ENCODE measurements around the gene PTPRM. TPM values are rescaled to one million over a fixed set of nuclear protein-coding genes. Genes with fewer than 3 reads are reported as not detected.

Gene PTPRM
- total RNA-seq, result 6.8 and 11.5 TPM in 2 replicates

DNA sequence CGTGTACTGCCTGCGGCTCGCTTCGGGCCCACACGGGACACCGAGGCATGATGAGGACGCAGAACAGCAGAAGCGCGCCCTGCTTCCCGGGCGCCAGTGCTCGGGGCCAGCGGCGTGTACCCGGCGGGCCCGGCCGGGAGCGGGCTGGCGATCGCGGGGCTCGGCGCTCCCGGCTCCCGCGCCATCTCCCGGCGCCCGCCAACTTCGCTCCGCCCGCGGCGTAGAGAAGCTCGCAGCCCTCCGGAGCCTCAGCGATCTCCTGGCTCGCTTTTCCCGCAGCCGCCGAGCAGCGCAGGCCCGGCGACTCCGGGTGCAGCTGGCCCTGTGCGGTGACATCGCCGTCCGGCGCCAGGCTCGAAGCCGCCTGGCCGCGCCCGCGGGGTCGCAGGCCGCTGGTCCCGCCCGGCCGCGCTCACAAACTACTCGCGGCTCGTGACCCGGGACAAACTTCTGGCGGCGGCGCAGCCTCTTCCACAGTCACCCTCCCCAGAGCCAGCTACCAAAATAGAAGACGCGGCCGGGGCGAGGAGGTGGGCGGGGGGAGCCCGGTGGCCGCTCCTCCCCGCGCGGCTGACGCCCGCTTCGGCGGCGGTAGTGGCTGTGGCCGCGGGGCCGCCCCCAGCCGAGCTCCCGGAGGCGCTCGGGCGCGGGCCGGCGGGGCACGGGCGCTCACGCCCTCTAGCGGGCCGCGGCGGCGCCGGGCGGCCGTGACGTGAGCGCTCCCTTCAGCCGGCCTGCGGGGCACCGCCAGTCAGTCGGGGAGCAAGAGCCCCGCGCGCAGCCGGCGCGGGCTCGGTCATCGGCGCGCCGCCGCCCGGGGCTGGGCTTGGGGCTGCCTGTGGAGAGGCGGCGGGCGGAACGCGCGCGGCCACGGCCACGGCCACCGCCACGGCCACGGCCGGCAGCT lies at the start of gene PTPRM:
Gene PTPRM (plus strand): TSS at position 750 of the 907 bp plus-strand sequence. CDS start 503 bp downstream, outside the sequence.
- intact Hi-C loops (cut with micrococcal nuclease), result no loop called here
- Mint-ChIP-seq H3K9me3 (no peaks in the 10 kb centered on the region), H3K36me3 (ENCODE audit: low read depth) (no peaks in the 10 kb centered on the region), H3K4me1 (no peaks in the 10 kb centered on the region), H3K27me3 (peaks cover 51% of the 10 kb centered on the region), H3K4me3 (peak within 1 kb of the TSS; percentile 67), H3K27ac (no peak within 1 kb of the TSS)
- peak; percentile 86 for DNase-seq

DNA sequence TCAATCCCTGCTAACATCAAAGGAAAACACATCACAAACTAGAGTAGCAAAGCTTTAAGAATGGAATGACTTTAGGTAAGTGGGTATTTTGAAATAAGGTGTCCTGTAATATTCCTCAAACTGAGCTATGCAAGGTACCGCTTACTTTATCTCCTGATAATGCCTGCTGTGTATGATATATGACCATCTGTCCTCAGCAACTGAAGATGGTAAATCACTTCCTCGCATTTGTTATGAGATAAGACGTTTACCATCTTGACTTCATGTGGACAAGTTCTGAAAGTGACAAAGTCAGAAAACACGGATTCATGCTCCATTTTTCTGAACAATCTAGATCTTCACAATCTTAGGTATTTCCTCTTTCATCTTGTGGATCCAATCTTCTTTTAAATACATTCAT lies 49.3 kb upstream of the PTPRM start:
- no peaks in the 10 kb centered on the region for H3K4me1 Mint-ChIP-seq
- no peaks in the 10 kb centered on the region for H3K27me3 Mint-ChIP-seq
- H3K9me3 Mint-ChIP-seq, result no peaks in the 10 kb centered on the region
- no peak overlapping the region for H3K27ac Mint-ChIP-seq
- intact Hi-C loops (cut with micrococcal nuclease), result no loop called here
- H3K36me3 Mint-ChIP-seq (ENCODE audit: low read depth), result no peaks in the 10 kb centered on the region
- H3K4me3 Mint-ChIP-seq, result no peak overlapping the region
- no peak for DNase-seq

DNA sequence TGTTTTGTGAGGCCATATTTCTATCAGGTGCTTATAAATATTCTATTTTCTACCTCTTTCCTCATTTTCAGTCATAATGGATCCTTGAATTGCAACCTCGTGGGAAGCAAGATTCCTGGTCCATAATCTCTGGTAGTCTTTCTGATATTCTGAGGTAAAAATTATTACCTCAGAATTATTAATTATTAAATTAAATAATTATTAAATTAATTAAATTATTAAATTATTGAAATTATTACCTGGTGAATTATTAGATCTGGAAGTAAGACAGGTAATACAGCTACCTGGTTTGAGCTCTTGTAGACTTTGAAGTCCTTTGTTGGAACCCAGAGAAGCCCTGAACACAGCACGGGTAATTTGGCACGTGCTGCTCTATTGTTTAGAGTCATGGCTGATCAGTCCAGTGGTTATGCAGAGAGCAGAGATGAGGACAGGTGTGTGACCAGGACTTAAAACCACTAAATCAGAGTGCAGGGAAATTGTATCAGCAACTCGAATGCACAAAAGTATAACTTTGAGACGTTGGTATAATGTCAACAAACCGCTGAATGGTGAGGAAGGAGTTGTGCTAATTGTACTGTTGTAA lies 46.8 kb upstream of the PTPRM start:
- Mint-ChIP-seq H3K27ac (no peak overlapping the region), H3K27me3 (no peaks in the 10 kb centered on the region), H3K9me3 (no peaks in the 10 kb centered on the region), H3K36me3 (ENCODE audit: low read depth) (no peaks in the 10 kb centered on the region), H3K4me1 (no peaks in the 10 kb centered on the region), H3K4me3 (no peak overlapping the region)
- intact Hi-C loops (cut with micrococcal nuclease), result no loop called here
- DNase-seq, result no peak

DNA sequence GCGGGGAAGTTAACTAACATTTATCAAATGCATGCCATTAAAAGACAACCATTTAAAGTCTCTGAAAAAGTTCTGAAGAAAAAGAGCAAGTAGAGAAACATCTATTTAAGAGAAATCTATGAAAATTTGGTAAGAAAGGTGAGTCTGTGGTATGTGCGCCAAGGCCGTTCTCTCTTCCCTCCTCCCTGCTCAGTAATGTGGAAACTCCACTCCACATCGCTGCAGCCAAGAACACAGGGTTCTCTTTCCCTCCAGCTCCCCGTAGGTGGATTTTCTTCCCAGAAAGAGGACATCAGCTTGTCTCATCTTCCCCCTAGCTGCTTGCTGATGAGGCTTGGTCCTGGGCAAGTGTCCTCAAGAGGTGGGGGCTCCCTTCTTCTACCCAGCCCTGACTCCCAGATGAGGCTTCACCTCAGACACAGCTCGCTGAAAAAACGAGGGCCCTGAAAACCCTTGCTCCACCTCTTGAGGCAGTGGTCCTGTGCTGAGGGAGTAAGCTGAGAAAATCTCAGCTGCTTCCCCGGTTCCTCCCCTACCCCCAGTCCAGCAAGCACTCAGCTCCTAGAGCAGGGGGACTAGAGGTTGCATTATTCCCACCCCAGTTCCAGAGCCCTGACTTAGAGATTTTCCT lies 45.8 kb upstream of the PTPRM start:
- intact Hi-C loops (cut with micrococcal nuclease), result no loop called here
- Mint-ChIP-seq H3K9me3 (no peaks in the 10 kb centered on the region), H3K4me3 (no peak overlapping the region), H3K36me3 (ENCODE audit: low read depth) (no peaks in the 10 kb centered on the region), H3K27ac (no peak overlapping the region), H3K27me3 (no peaks in the 10 kb centered on the region), H3K4me1 (no peaks in the 10 kb centered on the region)
- no peak for DNase-seq

DNA sequence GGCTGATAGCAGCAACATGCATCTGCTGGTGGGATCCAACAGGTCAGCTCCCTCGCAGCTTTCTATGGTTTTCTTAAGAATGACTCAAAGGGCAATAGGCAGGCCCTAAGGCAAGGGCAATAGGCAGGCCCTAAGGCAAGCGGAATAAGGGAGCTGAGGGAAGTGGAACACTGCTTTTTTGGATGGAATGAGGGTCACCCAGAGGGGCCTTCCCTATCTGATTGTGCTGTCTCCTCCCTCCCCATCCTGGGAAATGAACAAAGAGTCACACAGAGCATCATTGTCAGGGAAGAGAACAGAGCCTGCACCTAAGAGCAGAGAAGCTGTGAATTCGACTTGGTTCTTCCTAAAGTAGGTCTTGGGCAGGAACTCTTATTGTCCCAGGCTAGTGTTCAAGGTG lies 43.3 kb upstream of the PTPRM start:
- no peak overlapping the region for H3K4me3 Mint-ChIP-seq
- no peak overlapping the region for H3K27ac Mint-ChIP-seq

DNA sequence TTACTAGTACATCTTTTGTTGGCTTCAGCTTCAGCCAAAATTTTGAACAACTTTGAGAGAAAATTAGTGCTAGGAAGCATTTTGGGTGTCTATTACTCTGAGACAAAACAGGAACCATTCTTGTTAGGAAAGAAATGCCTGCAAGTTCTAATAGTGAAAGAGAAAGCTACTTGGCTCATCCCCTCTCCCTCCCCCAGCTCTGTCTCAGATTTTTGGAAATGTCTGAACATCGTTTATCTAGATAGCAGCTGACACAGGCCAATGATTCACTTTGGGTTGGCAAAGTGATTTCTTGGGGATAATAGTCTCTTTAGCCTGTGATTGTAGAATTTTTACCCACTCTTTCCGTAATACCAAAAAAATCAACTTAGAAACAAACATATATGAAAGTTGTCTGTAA lies 42.3 kb upstream of the PTPRM start:
- intact Hi-C loops (cut with micrococcal nuclease), result no loop called here
- Mint-ChIP-seq H3K36me3 (ENCODE audit: low read depth) (no peaks in the 10 kb centered on the region), H3K9me3 (no peaks in the 10 kb centered on the region), H3K27ac (no peak overlapping the region), H3K4me1 (no peaks in the 10 kb centered on the region), H3K4me3 (no peak overlapping the region), H3K27me3 (no peaks in the 10 kb centered on the region)
- DNase-seq, result no peak

More for the DNA sequence above, 43.3 kb upstream of the PTPRM start:
- no peak for DNase-seq
- intact Hi-C loops (cut with micrococcal nuclease), result no loop called here
- Mint-ChIP-seq H3K4me1 (no peaks in the 10 kb centered on the region), H3K27me3 (no peaks in the 10 kb centered on the region), H3K36me3 (ENCODE audit: low read depth) (no peaks in the 10 kb centered on the region), H3K9me3 (no peaks in the 10 kb centered on the region)

DNA sequence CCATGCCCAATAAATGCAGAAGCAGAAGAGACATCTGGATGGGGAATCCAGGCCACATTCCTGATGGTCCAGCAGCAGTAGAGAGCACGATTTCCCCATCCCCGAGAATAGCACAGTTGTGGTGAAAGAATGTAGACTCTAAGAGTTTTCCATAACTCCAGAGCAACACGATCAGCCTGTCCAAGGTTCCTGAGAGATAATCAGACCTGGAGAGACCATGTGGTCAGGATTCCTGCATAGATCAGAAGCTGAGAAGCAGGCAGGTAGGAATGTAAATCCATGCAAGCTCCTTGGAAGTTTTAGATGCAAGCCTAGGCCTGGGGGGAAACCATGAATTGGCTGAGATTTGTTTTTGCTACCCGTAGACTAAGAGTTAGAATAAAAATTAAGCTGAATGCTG lies 34.2 kb upstream of the PTPRM start:
- no peak for DNase-seq
- Mint-ChIP-seq H3K4me1 (no peaks in the 10 kb centered on the region), H3K36me3 (ENCODE audit: low read depth) (no peaks in the 10 kb centered on the region)

DNA sequence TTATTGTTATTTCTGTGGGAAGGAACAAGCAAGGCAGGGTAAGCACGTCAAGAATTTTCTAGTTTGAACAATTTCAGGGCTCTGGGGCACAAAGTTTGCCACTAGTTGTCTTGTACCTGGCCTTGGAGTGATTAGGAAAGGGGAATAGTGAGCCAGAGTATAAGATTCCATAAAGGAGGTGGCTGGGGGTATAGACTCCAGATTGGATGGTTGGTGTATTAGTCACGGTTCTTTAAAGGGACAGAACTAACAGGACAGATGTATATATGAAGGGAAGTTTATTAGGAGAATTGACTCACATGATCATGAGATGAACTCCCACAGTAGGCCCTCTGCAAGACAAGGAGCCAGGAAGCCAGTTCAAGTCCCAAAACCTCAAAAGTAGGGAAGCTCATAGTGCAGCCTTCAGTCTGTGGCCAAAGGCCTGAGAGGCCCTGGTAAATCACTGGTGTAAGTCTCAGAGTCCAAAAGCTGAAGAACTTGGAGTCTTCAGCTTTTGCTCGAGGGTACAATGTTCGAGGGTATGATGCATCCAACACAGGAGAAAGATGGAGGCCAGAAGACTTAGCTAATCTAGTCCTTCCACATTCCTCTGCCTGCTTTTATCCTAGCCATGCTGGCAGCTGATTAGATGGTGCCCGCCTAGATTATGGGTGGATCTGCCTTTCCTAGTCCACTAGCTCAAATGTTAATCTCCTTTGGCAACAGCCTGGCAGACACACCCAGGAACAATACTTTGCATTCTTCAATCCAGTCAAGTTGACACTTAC lies 31.5 kb upstream of the PTPRM start:
- H3K4me3 Mint-ChIP-seq, result no peak overlapping the region
- DNase-seq, result no peak
- no peaks in the 10 kb centered on the region for H3K36me3 Mint-ChIP-seq (ENCODE audit: low read depth)
- H3K27ac Mint-ChIP-seq, result no peak overlapping the region
- intact Hi-C loops (cut with micrococcal nuclease), result no loop called here
- no peaks in the 10 kb centered on the region for H3K27me3 Mint-ChIP-seq
- H3K9me3 Mint-ChIP-seq, result no peaks in the 10 kb centered on the region
- H3K4me1 Mint-ChIP-seq, result no peaks in the 10 kb centered on the region

More for the DNA sequence above, 34.2 kb upstream of the PTPRM start:
- Mint-ChIP-seq H3K9me3 (no peaks in the 10 kb centered on the region), H3K4me3 (no peak overlapping the region), H3K27me3 (no peaks in the 10 kb centered on the region), H3K27ac (no peak overlapping the region)
- intact Hi-C loops (cut with micrococcal nuclease), result no loop called here

DNA sequence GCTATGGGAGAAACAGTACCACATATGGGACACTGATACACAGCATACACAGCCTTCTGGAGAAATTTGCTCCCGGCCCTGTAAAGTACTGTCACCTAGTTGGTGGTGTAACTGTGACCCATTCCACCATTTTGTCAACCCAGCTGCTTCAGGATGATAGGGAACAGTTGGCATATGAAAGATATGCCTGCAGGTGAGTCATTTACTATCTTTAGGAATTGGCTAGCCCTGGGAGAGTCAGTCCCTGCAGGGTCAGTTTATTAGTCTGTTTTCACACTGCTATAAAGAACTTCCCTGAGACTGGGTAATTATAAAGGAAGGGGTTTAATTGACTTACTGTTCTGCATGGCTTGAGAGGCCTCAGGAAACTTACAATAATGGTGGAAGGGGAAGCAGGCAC lies 30.0 kb upstream of the PTPRM start:
- no peak for DNase-seq
- H3K4me3 Mint-ChIP-seq, result no peak overlapping the region
- no peaks in the 10 kb centered on the region for H3K4me1 Mint-ChIP-seq
- H3K27ac Mint-ChIP-seq, result no peak overlapping the region
- H3K9me3 Mint-ChIP-seq, result no peaks in the 10 kb centered on the region
- intact Hi-C loops (cut with micrococcal nuclease), result no loop called here
- H3K36me3 Mint-ChIP-seq (ENCODE audit: low read depth), result no peaks in the 10 kb centered on the region
- no peaks in the 10 kb centered on the region for H3K27me3 Mint-ChIP-seq

DNA sequence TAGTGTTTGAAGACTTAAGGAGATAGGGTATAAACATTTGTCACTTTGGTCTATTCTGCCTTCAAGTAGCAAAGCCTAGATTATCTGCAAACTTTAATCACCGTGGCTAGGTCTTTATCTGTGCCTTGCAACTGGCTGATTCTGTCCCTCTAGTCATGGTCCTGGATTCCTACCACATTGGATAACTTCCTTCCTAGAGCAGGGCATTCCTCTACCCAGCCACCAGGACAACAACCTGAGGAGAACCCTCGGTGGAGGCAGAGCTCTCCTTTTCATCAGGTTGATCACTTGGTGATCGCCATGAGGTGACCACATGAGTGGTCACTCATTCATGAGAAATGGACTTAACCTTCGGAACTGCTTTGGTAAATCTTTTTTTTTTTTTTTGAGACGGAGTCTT lies 25.3 kb upstream of the PTPRM start:
- no peak overlapping the region for H3K4me3 Mint-ChIP-seq
- H3K9me3 Mint-ChIP-seq, result no peaks in the 10 kb centered on the region
- no peak overlapping the region for H3K27ac Mint-ChIP-seq
- no peak for DNase-seq
- intact Hi-C loops (cut with micrococcal nuclease), result no loop called here
- H3K4me1 Mint-ChIP-seq, result no peaks in the 10 kb centered on the region
- H3K27me3 Mint-ChIP-seq, result no peaks in the 10 kb centered on the region
- H3K36me3 Mint-ChIP-seq (ENCODE audit: low read depth), result no peaks in the 10 kb centered on the region

DNA sequence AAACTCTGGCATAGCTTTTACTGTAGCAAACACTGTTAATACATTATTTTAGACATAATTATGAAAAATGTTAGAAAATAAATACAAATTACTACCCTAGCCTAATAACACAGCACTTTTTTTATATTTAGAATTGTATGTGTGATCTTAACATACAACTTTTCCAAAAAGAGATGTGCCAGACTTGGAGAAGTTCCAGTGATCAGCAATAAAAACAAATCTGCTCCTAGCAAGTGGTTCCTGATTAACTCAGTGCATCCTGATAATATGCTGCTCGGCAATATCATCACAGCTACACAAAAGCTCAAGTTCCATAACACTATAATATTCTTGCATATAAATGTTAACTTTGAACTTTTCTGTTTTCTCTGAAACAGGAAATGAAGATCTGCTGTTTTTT lies 22.4 kb upstream of the PTPRM start:
- no peaks in the 10 kb centered on the region for H3K36me3 Mint-ChIP-seq (ENCODE audit: low read depth)
- no peaks in the 10 kb centered on the region for H3K27me3 Mint-ChIP-seq
- H3K27ac Mint-ChIP-seq, result no peak overlapping the region
- no peak overlapping the region for H3K4me3 Mint-ChIP-seq
- no peaks in the 10 kb centered on the region for H3K4me1 Mint-ChIP-seq
- no peaks in the 10 kb centered on the region for H3K9me3 Mint-ChIP-seq
- intact Hi-C loops (cut with micrococcal nuclease), result no loop called here
- DNase-seq, result no peak

DNA sequence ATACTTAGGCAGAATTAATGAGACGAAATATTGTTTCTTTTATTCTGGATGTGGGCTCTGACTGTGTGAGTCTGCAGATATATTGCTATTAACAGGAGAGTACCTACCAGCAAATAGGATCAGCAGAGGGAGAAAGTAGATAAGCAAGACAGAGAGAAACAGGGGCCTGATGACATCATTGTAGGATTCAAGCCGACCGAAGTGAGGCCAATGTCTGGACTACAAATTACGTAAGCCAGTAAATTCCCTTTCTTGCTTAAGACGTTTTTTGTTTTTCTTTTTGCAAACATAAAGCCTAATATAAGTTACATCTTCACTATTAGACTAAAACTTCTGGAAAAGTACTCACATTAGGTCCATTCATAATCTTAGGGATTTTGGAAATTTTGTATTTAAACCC lies 21.4 kb upstream of the PTPRM start:
- no peaks in the 10 kb centered on the region for H3K27me3 Mint-ChIP-seq

DNA sequence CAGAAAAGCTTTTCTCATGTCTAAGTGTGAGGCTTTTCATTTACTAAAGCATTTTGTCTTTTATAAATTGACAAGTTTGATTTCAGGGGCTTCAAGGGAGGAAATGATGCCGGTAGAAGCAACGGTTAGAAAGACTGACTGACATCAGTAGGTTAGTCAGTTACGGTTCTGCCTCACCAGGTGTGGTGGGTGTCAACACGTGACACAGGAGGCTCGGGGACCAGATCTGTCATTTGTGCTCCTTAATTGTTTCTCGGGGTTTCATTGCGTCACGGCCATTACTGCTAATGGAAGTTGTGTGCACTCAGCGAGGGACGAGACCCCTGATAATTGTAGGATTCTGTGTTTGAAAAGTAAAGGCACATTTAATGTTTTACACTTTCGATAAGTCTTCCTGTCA lies 18.9 kb upstream of the PTPRM start:
- no peaks in the 10 kb centered on the region for H3K4me1 Mint-ChIP-seq
- H3K27me3 Mint-ChIP-seq, result no peaks in the 10 kb centered on the region
- H3K27ac Mint-ChIP-seq, result no peak overlapping the region
- H3K4me3 Mint-ChIP-seq, result no peak overlapping the region
- H3K36me3 Mint-ChIP-seq (ENCODE audit: low read depth), result no peaks in the 10 kb centered on the region
- DNase-seq, result no peak
- no peaks in the 10 kb centered on the region for H3K9me3 Mint-ChIP-seq
- intact Hi-C loops (cut with micrococcal nuclease), result no loop called here

More for the DNA sequence above, 21.4 kb upstream of the PTPRM start:
- no peaks in the 10 kb centered on the region for H3K4me1 Mint-ChIP-seq
- intact Hi-C loops (cut with micrococcal nuclease), result no loop called here
- no peak for DNase-seq
- no peaks in the 10 kb centered on the region for H3K9me3 Mint-ChIP-seq
- H3K27ac Mint-ChIP-seq, result no peak overlapping the region
- no peak overlapping the region for H3K4me3 Mint-ChIP-seq
- H3K36me3 Mint-ChIP-seq (ENCODE audit: low read depth), result no peaks in the 10 kb centered on the region

DNA sequence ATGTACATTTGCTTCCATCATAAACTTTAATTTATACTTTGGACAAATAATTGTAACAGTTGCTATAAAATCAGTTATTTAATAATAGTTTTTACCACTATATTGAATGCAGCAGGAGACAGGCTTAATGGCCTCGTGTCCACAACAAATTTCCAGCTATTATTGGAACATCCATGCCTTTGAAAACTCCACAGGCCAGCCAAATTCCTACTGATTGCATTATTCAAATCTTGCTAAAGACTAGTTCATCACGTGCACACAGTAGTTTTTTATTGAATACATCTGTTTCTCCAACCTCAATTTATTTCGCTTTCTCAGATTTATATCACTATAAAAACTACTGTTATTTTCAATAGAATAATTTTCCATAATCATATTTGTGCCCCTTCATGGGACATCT lies 18.4 kb upstream of the PTPRM start:
- Mint-ChIP-seq H3K27ac (no peak overlapping the region), H3K4me3 (no peak overlapping the region), H3K4me1 (no peaks in the 10 kb centered on the region), H3K27me3 (no peaks in the 10 kb centered on the region), H3K36me3 (ENCODE audit: low read depth) (no peaks in the 10 kb centered on the region), H3K9me3 (no peaks in the 10 kb centered on the region)
- no peak for DNase-seq
- intact Hi-C loops (cut with micrococcal nuclease), result no loop called here

All from activated CD4-positive, alpha-beta T cell treated with anti-CD3 and anti-CD28 coated beads, Interleukin-2, amount 10 ng/mL, durations not matched to agents 24 days and 14 days (primary cell).